ENCODE measurements around the gene MAPKAP1. TPM values are rescaled to one million over a fixed set of nuclear protein-coding genes. Genes with fewer than 3 reads are reported as not detected.

MAPKAP1 gene
- total and polyA plus RNA-seq, 9 of the 15 experiments (the other 6 are each of a cell fraction or from before 2014, with no cell fraction given) = 2.6 to 82.1 (median 61.1) TPM

- TF ChIP-seq PHF21A (IDR thresholded peaks at IDR 0.05; ENCODE audit: borderline replicate concordance, low read depth) = no peak
- no peak for TF ChIP-seq NFE2L1 (tag; IDR thresholded peaks at IDR 0.05; ENCODE audit: borderline replicate concordance, low read depth)
- TF ChIP-seq MED1 (CRISPR knock-in tag; IDR thresholded peaks at IDR 0.05; ENCODE audit: borderline replicate concordance) = no peak
- no peak for TF ChIP-seq KAT2B (IDR thresholded peaks at IDR 0.05; ENCODE audit: low read depth, low read length)
- no peak for TF ChIP-seq KDM2B (CRISPR knock-in tag; IDR thresholded peaks at IDR 0.05)
- TF ChIP-seq MITF (IDR thresholded peaks at IDR 0.05) = no peak
- no peak for TF ChIP-seq U2AF1 (optimal IDR thresholded peaks at IDR 0.05; ENCODE audit: low read depth, low read length)
- no peak for TF ChIP-seq TCF15 (CRISPR knock-in tag; IDR thresholded peaks at IDR 0.05)
- TF ChIP-seq PKNOX1 (IDR thresholded peaks at IDR 0.05) = peak; percentile 41; the same call in 1 of the 2 replicates
- TF ChIP-seq FIP1L1 (IDR thresholded peaks at IDR 0.05; ENCODE audit: low read depth, low read length, poor library complexity, severe bottlenecking) = no peak
- TF ChIP-seq HLTF (IDR thresholded peaks at IDR 0.05) = no peak
- TF ChIP-seq SMAD2 (IDR thresholded peaks at IDR 0.05; ENCODE audit: low read depth, low read length) = no peak
- no peak for TF ChIP-seq ZNF609 (CRISPR knock-in tag; IDR thresholded peaks at IDR 0.05; ENCODE audit: borderline replicate concordance)
- TF ChIP-seq FOSL1 (tag; conservative IDR thresholded peaks at IDR 0.05) = 0 out of 2 replicates have a peak, but pooled peaks have one; percentile 46
- TF ChIP-seq TSHZ1 (CRISPR knock-in tag; IDR thresholded peaks at IDR 0.05) = no peak
Measured at GRCh38 chr9:125477089-125477544, 229.9 kb downstream of the MAPKAP1 start (continued).

Data from K562 (cell line).